Tongue (tissue), 2 donors: Measurements from ENCODE around the gene PRKCA. TPM values are rescaled to one million over a fixed set of nuclear protein-coding genes. Genes with fewer than 3 reads are reported as not detected.
"Not testable (repeated sequence)": the region's sequence is repeated elsewhere in the genome, so short reads cannot be mapped to it uniquely, and the experiment has no call there.

Experiments
- DNase-seq: peaks from one replicate; pipeline ENCODE4 v3.0.0-alpha.2; 2015
- total RNA-seq: library from RNA; depleted of rRNA; stranded (reverse); fragments of >200 nt; gene quantifications from one replicate; pipeline ENCODE4 v1.2.3, GENCODE V29; 2014

PRKCA gene
- total RNA-seq, 1 donor from 2014 or later: 8.0 TPM

- DNase-seq: no peak
Measured at GRCh38 chr17:66579556-66579955, 277.1 kb downstream of the PRKCA start.

DNA sequence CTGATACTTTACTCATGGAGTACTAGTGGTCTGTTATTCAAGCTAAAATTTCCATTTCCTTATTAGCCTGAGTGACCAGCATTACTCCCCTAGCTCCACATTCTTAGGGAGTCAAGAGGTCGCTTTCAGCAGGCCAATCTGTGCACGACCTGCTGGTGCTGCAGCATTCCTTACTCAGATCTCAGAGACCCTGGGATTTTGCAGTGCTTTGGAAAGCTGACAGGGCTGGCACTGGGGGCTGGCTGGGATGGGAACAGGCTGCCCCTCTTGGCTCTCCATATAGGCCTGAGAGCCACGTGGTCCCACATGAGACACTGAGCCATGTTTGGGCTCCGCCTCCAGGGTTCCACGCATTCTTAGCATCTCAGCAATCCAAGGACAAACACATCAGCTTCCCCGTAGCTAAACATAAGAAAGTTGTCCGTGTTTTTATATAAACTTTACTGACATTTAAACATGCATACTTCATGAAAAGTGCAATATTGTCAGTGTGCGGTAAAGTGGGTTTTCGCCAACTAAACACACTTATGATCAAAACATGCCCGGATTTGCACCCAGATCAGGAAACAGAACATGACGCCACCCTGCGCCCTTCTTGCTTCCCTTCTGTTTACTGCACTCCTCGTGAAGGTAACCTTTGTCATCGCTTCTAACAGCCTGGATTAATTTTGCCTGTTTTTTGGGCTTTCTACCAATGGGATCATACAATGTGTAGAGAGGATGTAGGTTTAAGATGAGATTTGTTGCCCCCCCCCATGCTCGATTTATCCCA lies 278.0 kb downstream of the PRKCA start:
- peak; percentile 63 for DNase-seq

GRCh38 chr17:66580956-66581391 lies 278.6 kb downstream of the PRKCA start:
- DNase-seq: peak; percentile 85

- DNase-seq: no peak
Measured at GRCh38 chr17:66582373-66583111, 280.1 kb downstream of the PRKCA start.

DNA sequence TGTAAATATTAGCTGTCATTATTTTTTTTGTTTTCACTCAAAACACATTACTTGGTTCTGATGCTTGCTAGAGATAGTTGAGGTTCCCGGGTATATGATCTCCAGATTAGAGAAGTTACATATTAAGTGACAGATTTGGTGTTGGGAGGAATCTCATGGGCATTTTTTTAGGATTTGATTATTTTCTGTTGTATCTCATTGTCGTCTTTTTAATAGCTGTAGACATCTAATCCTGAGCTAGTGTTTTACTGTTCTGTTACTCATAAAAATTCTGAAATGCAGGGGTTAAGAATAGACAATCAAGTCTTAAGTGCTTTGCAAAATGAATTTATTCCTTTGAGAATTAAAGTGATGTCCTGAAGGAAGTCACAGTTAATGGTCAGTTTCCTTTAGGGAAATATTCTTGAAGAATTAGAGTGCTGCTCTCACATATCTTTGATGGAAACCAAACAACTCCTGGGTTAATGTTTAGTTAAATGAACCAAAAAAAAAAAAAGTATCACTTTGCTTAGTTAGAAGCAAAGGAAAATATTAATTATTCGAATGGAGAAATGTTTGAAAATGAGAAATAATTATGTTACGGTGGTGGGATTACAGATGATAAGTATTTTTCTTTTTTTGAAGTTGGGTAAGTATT lies 280.8 kb downstream of the PRKCA start:
- DNase-seq: no peak

- DNase-seq: no peak
Measured at GRCh38 chr17:66584927-66585326, 282.5 kb downstream of the PRKCA start.

DNA sequence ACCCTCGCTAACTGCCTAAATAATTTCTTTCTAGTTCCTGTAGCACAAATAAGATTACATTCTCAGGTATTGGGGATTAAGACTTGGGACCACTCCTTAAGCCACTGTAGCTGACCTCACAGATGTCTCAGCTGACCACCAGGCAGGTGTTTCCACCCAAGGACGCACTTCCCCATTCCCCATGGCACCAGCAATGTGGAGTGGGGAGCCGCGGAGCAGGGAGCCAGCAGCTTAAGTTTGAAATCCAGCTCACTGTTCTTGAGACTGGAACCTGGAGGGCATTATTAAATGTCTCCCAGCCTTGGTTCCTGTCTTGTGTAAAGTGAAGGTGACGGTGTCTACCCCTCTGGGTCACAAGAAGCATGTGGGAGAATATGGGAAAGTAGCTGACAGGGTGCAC lies 283.1 kb downstream of the PRKCA start:
- no peak for DNase-seq

- DNase-seq: no peak
Measured at GRCh38 chr17:66589892-66590291, 287.5 kb downstream of the PRKCA start.

DNA sequence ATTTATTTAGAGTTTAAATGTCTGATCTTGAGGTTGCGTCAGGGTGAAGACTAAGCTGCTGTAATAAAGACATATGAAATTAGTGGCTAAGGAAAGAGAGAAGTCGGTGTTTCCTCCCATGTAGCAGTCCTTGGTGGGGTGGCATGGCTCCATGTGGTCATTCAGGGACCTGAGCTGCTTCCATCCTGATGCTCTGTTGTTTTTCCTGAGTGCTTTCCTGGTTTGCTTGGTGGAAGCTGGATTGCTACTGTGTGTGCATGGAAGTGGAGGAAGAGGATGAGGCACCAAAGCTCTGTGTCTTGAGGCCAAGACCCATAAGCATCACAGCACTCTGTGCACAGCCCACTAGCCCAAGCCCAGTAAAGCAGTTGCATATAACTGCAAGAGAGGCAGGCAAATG lies 290.7 kb downstream of the PRKCA start:
- DNase-seq: no peak

DNA sequence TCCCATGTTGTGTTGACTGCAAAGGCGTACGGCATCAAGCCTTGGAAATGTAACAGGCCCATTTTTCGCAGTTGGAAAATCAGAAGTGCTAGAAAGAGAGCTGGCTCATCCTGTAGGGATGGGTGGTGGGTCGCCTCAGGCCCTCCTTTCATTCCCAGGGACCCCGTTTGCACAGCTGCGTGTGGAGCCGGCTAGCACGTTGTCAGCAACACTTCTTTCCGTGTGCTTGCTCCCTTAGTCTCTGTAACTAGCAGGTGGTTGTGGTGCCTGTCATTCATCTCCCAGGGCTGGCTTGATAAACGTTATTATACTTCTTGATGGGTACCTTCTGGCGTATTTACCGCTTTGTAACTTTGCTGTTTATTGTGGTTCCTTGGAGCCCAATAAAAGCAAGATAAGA lies 293.5 kb downstream of the PRKCA start:
- DNase-seq: no peak

GRCh38 chr17:66602659-66603384 lies 300.4 kb downstream of the PRKCA start:
- no peak for DNase-seq

DNA sequence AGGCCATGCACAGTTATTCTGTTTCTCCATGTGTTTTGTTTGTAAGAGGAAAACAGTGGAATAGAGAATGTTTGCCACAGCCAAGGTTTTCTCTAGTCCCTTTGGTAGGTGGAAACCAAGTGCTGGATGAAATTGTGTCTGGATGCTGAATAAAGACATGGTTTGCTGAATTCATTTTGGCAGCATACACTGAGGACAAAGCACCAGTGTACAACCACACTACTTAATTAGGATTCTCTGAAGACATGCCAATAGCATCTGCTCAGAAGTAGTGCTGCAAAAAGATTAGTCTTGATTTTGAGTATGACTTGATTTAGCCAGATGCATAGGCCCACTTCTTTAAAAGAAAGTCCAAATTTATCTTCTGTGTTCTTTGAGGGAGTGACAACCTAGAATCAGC lies 302.0 kb downstream of the PRKCA start:
- peak; percentile 77 for DNase-seq

DNA sequence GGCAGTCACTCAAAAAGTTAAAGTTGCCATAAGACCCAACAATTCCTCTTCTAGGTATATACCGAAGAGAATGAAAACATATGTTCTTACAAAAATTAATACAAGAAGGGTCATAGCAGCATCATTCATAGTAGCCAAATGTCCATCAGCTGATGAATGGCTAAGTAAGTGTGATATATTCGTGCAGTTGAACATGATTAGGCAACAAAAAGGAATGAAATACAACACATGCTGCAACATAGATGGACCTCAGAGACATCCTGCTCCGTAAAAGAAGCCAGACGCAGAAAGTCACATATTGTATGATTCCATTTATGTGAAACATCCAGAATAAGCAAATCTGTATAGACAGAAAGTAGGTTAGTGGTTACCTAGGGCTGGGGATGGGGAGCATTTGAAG lies 303.1 kb downstream of the PRKCA start:
- DNase-seq: no peak

GRCh38 chr17:66610361-66611133 lies 308.1 kb downstream of the PRKCA start:
- no peak for DNase-seq

DNA sequence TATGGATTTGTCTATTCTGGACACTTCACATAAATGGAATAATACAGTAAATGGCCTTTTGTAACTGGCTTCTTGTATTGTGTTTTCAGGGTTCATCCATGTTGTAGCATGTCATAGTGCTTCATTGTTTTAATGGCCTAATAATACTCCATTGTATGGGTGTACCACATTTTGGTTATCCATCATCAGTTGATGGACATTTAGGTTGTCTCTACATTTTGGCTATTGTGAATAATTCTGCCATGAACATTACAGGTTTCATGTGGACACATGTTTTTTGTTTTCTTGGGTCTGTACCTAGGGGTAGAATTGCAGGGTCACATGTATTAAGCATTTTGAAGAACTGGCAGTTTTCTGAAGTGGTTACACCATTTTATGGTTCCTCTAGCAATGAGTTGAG lies 309.0 kb downstream of the PRKCA start:
- DNase-seq: no peak

GRCh38 chr17:66612993-66613392 lies 310.6 kb downstream of the PRKCA start:
- DNase-seq: peak; percentile 82

DNA sequence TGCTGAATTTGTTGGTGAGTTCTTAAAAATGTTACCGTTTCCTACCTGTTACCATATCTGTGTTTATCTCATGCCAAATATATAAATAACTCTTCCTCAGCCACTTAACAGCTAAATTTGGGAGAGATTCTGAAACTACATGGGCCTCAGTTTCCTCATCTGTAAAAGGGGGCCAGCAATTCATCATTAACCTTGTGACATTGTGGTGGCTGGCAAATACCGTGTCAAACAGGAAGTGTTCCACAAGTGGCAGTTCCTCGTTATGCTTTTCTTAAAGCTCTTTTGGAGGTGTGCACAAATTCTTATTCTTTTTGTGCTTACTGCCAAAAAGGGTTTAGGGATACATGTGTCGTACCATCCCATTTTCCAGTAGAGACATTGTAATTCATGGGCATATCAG lies 312.1 kb downstream of the PRKCA start:
- no peak for DNase-seq

- peak; percentile 59 for DNase-seq
Measured at GRCh38 chr17:66619206-66619605, 316.8 kb downstream of the PRKCA start.

DNA sequence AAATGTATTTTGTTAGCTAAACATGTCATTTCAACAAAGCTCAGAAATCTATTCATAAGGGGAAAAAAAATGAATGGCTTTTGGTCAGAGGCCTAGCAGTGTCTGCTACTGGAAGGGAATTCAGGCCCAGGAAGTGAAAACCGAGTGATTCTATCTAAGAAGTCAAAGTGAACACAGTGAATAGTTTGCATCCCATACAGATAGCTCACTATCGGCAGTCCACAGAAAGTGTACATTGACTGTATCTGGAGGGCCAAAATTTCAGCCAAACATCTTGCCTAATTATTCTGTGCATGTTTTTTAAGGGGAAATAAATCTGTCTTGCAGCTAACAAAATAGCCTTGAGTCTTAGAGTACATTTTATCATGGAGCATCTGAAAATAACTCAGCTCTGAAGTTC lies 318.1 kb downstream of the PRKCA start:
- DNase-seq: no peak

GRCh38 chr17:66624630-66625029 lies 322.2 kb downstream of the PRKCA start:
- DNase-seq: not testable (repeated sequence)

DNA sequence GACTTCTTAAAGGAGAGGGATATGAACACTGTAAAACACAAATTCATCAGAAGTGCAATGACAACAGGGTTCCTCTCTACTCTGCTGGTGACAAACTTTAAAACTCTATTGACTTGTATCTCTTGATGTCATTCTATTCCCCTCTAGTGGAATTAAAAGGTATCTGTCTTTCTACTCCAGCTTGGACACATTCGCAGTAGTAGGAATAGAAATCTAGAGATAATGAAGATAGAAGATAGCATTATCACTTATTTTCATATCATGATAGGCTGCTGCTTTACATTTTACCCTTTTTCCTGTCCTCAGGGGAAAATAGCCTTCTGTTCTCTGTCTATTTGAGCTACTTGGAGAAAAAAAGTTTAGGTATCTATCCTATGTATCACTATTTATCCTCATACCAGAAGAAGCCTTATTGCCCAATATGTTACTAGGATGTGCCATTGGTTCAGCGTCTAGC lies 322.9 kb downstream of the PRKCA start:
- peak; percentile 54 for DNase-seq

- no peak for DNase-seq
Measured at GRCh38 chr17:66627985-66628384, 325.6 kb downstream of the PRKCA start.
